Stimulated activated naive B cell treated with anti-CD40 and anti-IgM and Interleukin-4, amounts not matched to agents 10 μg/mL and 1 μg/mL and 100 μg/mL, for 72 hours (primary cell): ENCODE measurements around the gene TMEM107.

Experiments used
- ATAC-seq, 2 donors: fragments of 150-1000 bp; cut with Tn5 transposase; replicated peaks; 2 replicates each; pipeline ENCODE4 v1.10.0; 2021; ENCODE audit warnings: moderate library complexity in 1 of 2
- DNase-seq: peaks from one replicate; pipeline ENCODE4 v3.0.0; 2021
- H3K27ac Mint-ChIP-seq: one replicate; pipeline ENCODE4 v1.8.0; 2022; ENCODE audit warnings: mild to moderate bottlenecking, mixed read lengths
- H3K27me3 Mint-ChIP-seq, 2 donors: one replicate each; pipeline ENCODE4 v1.8.0; 2022; ENCODE audit warnings: mixed read lengths in 2 of 2
- H3K36me3 Mint-ChIP-seq, 2 donors: one replicate each; pipeline ENCODE4 v1.8.0; 2022; ENCODE audit warnings: mixed read lengths in 2 of 2, mild to moderate bottlenecking in 1 of 2
- H3K4me1 Mint-ChIP-seq, 2 donors: one replicate each; pipeline ENCODE4 v1.8.0; 2022; ENCODE audit warnings: mixed read lengths in 2 of 2, mild to moderate bottlenecking in 1 of 2
- H3K4me3 Mint-ChIP-seq, 2 donors: one replicate each; pipeline ENCODE4 v1.8.0; 2022; ENCODE audit warnings: mild to moderate bottlenecking in 2 of 2, mixed read lengths in 2 of 2, moderate library complexity in 1 of 2
- H3K9me3 Mint-ChIP-seq, 2 donors: one replicate each; pipeline ENCODE4 v1.8.0; 2022; ENCODE audit warnings: mixed read lengths in 2 of 2, mild to moderate bottlenecking in 1 of 2

The TMEM107 gene

DNA sequence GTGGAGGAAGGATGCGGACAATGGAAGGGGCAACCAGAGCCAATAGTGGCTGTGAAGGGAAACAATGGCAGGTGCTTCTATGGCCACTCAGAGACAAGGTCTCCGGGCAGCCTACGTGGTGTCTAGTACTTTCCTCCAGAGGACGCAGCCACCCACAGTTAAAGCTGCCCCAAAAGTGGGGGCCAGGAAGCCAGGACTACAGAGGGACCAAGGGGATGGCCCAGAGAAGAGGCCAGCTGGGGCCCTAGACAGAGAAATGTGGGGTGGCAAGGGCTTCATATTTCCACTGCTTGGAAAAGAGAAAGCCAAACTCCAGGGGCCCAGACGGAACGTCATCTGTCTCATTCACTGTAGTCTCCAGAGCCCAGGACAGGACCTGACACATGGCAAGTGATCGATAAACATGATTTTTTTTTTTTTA, 23.1 kb downstream of the TMEM107 start:
- Mint-ChIP-seq H3K27me3 (no peaks in the 10 kb centered on the region), H3K4me3 (peak overlapping the region; percentile 71 to 74), H3K27ac (peak overlapping the region; percentile 94), H3K4me1 (peaks cover 0 to 33% of the 10 kb centered on the region in 2 donors), H3K9me3 (no peaks in the 10 kb centered on the region), H3K36me3 (peaks cover 13 to 26% of the 10 kb centered on the region in 2 donors)
- DNase-seq: no peak
- no peak for ATAC-seq

DNA sequence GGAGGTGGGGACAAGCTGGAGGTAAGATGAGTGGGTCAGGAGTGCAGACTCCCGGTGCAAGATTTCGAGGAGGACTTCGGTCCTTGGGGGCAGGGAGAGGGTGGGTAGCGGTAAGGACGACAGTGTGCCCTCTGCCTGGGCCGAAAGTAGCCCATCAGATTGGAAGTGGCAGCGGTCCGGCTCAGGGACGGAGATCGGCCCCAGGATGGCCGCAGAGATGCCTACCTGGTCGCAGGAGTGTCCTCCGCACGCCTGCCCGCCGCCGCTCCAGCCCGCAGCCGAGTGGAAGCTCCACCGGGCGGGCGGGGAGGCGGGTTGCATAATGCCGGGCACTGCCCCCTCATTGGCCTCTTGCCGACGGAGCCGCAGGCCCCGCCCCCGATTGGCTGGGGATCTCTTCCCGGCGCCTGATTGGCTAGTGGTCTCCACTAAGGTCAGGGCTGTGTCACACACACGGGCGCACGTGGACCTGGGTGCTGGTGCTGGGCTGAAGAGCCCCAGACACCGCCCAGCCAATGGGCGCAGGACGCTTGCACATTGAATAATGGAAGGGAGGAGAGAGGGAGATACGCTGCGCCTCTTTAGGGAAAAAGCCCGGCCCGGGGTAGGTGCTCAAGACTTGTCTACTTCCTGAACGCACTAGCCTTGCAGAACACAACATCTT, 23.9 kb downstream of the TMEM107 start, which contains the start of gene PER1:
Gene PER1 (minus strand): TSS at position 293 of the 664 bp plus-strand sequence. CDS start 1,698 bp downstream, outside the sequence.
- peak; percentile 85 for DNase-seq
- no peaks in the 10 kb centered on the region for H3K27me3 Mint-ChIP-seq
- ATAC-seq: peak; percentile 28 to 34
- H3K27ac Mint-ChIP-seq: peak within 1 kb of the TSS; percentile 94
- peaks cover 21 to 33% of the 10 kb centered on the region in 2 donors for H3K36me3 Mint-ChIP-seq
- peak within 1 kb of the TSS; percentile 90 to 92 for H3K4me3 Mint-ChIP-seq
- H3K9me3 Mint-ChIP-seq: no peaks in the 10 kb centered on the region
- H3K4me1 Mint-ChIP-seq: peaks cover 0 to 33% of the 10 kb centered on the region in 2 donors

DNA sequence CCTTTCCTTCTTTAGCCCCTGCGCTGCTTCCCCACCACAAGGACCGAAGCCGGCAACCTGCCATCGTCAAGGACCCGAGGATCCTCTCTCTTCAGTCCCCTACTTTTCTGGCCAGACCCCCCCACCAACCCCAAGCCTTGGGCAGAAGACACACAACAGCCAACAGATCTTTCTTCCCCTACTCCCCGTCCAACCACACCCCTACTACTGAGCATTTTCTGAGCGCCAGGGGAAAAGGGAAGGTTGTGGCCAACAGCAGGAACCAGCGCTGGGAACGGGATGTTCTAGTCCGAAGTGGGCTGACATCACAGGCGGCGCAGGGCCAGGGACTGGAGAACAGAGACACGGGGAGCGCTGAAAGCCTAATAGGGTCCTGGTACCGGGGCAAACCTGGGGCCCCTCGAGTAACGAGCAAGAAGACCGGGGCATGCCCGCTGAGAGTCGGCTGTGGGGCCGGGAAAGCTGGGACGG, 24.5 kb downstream of the TMEM107 start:
- DNase-seq: no peak
- Mint-ChIP-seq H3K9me3 (no peaks in the 10 kb centered on the region), H3K36me3 (peaks cover 25 to 38% of the 10 kb centered on the region in 2 donors), H3K4me3 (peak overlapping the region; percentile 90 to 92), H3K4me1 (peaks cover 4 to 33% of the 10 kb centered on the region in 2 donors), H3K27me3 (no peaks in the 10 kb centered on the region), H3K27ac (peak overlapping the region; percentile 94)
- ATAC-seq: no peak

DNA sequence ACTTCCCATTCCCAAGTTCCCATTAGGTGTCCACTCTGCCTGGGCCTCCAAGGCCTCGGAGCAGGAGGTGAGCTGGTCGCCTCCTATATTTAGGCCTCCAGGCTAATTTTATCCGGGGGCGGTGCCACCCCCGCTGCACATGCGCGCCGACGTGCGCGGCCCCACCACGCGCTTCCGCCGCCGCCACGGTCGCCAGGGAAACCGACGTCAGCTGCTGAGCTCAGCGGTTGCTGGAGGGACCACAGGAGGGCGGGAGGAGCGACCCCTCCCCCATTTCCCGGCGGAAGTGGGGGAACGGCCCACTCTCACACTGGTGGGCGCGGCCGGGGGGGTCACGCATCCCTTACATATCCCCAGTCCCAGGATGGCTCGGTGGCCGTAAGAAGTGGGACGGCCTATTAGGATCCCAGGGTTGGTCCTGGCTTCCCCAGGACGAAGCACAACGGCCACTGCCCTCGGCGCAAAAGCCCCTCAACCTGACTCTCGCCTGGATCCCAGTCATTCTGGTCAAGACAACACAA, 25.0 kb downstream of the TMEM107 start:
- Mint-ChIP-seq H3K36me3 (peaks cover 30 to 43% of the 10 kb centered on the region in 2 donors), H3K27me3 (no peaks in the 10 kb centered on the region), H3K4me3 (peak overlapping the region; percentile 90 to 92), H3K27ac (peak overlapping the region; percentile 94), H3K4me1 (peaks cover 5 to 34% of the 10 kb centered on the region in 2 donors), H3K9me3 (no peaks in the 10 kb centered on the region)
- DNase-seq: peak; percentile 80
- peak; percentile 59 to 69 for ATAC-seq

DNA sequence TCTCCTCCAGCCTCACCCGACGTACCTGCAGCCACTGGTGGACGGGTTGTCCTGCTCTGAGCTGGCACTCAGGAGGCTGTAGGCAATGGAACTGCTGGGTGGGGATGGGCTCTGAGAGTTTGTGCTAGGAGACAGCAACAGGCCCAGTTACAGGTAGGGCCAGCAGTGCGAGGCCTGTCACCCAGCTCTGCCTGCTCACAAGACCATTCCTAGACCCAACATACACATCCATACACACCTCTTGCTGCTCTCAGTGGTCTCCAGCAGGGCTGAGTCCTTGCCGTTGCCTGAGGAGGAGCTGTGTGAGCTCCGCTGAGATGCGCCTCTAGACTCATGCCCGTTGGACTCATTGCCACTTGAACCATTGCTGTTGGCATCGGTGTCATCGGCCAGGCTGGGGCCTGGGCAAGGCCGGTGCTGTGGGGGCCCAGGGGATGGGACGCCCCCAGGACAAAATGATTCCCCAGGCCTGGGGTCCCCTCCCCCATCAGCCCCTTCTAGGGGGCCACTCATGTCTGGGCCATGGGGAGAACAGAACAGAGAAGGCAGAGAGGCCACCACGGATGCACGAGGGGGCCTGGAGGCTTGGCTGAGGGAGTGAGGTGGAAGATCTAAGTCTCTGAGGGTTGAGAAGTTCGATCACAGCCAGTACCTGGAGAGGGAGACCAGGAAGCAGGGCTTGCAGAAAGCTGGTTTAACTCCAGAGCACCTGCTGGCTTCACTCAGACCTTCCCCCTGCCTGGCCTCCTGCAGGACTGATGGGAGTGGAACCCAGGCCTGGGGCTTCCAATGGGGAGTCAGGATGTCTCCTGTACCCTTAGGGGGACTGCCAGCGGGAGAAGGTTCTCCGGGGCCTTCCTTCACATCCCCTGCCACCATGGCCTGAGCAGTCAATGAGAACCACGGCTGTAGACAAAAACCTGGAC, 25.7 kb downstream of the TMEM107 start:
- Mint-ChIP-seq H3K27me3 (no peaks in the 10 kb centered on the region), H3K9me3 (no peaks in the 10 kb centered on the region), H3K36me3 (peaks cover 35 to 49% of the 10 kb centered on the region in 2 donors), H3K27ac (peak overlapping the region; percentile 94), H3K4me1 (peaks cover 5 to 37% of the 10 kb centered on the region in 2 donors), H3K4me3 (peak overlapping the region; percentile 90 to 92)
- ATAC-seq: no peak
- no peak for DNase-seq

DNA sequence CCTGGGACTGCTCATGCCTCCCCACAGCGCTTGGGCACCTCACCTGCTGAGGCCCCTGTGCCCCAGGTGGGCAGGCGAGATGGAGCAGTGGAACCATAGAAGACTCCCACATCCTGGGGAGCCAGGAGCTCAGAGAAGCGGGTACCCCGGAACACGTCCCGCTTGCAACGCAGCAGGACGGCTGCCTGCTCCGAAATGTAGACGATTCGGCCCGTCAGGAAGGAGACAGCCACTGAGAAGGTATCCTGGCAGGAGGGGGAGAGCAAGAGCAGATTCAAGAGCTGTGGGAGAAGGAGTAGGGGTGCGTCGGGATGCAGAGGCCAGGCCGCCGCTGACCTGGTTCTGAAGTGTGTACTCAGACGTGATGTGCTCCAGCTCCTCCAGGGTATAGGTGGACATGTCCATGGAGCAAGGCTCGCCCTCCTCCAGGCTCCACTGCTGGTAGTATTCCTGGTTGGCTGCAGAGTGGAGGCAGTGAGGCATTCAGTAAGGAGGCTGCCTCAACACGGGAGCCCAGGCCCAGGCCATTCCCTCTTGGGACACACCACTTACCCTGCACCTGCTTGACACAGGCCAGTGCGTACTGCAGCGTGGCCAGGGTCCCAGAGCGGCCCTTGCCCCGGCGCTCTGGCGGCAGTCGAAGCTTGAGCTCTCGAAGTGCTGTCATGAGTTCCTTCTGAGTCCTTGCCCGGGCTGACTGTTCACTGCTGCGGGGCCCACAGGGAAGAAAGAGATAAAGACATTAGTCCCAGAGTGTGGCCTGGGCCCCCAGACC, 26.6 kb downstream of the TMEM107 start:
- Mint-ChIP-seq H3K4me1 (peaks cover 5 to 37% of the 10 kb centered on the region in 2 donors), H3K9me3 (no peaks in the 10 kb centered on the region), H3K27ac (peak overlapping the region; percentile 69), H3K36me3 (peaks cover 35 to 55% of the 10 kb centered on the region in 2 donors), H3K4me3 (peak overlapping the region; percentile 23 to 32), H3K27me3 (no peaks in the 10 kb centered on the region)
- ATAC-seq (no peak), DNase-seq (no peak)

DNA sequence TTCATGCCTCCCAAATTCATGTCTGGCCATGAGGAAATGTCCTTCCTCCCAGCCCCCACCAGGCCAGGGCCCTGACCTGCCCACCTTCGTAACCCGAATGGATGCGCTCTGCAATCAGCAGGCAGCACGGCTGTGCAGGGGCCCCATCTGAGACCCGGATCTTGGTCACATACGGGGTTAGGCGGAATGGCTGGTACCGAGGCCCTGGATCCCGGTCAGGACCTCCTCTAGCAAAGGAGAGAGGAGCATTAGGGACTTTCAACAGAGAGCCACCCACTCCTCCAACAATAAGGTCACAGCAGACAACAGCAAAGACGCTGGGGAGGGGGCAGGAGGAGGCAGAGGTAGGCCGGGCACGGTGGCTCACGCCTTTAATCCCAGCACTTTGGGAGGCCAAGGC, 27.6 kb downstream of the TMEM107 start:
- no peak for DNase-seq
- peaks cover 38 to 64% of the 10 kb centered on the region in 2 donors for H3K36me3 Mint-ChIP-seq
- peaks cover 5 to 32% of the 10 kb centered on the region in 2 donors for H3K4me1 Mint-ChIP-seq
- no peak overlapping the region for H3K4me3 Mint-ChIP-seq
- H3K27me3 Mint-ChIP-seq: no peaks in the 10 kb centered on the region
- no peak for ATAC-seq
- no peaks in the 10 kb centered on the region for H3K9me3 Mint-ChIP-seq
- no peak overlapping the region for H3K27ac Mint-ChIP-seq

DNA sequence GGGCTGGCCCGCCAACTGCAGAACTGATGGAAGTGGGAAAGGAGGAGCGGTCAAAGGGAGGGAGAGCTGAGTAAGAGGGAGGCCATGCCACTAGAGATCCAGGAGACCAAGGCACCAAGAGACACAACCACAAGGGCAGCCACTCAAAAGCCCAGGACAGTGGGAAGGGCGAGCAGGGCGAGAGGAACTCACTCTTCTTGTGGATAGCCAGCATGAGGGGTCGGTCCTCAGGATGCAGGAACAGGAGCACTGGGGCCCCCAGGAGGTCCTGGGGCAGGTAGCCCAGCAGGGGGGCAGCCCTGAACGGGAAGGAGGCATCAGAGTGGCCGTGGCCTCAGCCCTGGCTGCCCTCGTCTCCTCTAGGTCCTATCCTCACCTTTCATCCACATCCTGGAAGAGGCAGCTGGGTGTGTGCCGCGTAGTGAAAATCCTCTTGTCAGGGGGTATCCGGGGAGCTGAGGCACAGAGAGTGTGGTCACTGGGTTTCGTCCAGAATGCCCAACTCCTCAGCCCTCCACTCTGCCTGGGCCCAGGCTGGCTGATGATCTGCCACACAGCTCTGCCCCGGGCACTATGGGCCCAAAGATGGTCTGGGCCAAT, 28.3 kb downstream of the TMEM107 start:
- DNase-seq: no peak
- peaks cover 44 to 65% of the 10 kb centered on the region in 2 donors for H3K36me3 Mint-ChIP-seq
- H3K27ac Mint-ChIP-seq: no peak overlapping the region
- no peaks in the 10 kb centered on the region for H3K9me3 Mint-ChIP-seq
- no peak overlapping the region for H3K4me3 Mint-ChIP-seq
- H3K27me3 Mint-ChIP-seq: no peaks in the 10 kb centered on the region
- ATAC-seq: no peak
- peaks cover 5 to 25% of the 10 kb centered on the region in 2 donors for H3K4me1 Mint-ChIP-seq

DNA sequence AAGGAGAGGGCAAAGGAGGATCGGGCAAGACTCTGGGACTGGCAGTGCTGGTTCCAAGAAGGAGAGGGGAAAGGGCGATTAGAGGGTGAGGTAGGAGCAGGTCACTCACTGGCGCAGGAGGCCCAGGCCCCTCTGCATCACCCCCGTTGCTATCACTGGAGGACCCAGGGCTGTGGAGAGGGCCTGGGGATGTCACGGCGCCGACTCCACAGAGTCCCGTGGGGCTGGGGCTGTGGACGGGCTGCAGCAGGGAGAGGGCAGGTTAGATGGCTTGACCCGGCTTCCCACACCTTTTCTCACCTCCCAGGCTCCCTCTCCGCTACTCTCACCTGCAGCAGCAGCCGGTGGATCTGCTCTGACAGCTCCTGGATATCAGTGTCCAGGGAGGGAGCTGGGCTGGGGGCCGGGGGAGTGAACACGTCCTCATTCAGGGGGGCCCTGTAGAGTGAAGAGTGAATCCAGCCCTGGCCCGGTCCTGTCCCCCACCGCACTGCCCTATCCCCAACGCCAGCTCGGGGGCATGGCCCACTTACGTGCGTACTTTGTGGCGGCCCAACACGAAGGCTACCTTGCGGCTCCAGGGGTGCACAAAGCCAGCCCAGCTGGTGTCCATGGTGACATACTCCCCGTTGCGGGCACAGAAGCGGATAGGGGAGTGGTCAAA, 28.9 kb downstream of the TMEM107 start:
- peaks cover 49 to 68% of the 10 kb centered on the region in 2 donors for H3K36me3 Mint-ChIP-seq

DNA sequence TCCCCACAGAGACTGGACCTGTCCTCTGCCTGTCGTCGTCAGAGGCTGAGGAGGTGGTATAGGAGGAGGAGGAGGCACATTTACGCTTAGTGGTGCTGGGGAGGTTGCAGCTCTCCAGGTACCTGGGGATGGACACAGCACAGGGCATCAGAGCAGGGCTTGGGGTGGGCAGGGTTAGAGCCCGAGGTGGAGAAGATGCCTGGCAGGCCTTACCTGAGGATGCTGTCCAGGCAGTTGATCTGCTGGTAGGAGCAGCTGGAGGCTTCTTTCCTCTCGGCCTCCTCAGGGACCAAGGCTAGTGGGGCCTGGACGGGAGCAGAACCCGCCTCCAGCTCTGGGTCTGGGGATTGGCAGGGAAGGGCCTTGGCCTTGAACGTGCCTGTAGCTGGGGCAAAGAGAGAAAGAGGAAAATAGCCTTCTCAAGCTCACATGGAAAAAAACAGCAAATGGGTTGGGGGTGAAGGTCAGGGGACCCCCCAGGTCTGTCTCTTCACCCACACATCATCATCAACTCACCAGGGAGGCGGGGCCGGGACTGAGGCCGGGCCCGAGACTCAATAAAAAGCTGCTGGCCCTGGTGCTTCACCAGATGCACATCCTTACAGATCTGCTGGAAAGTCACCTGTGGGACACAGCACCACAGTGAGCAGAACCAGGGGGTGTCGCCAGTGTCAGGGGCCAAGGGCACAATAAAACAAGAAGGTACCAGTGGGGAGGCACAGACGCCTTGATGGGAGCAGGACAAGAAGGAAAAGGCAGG, 29.6 kb downstream of the TMEM107 start:
- Mint-ChIP-seq H3K4me3 (no peak overlapping the region), H3K27ac (no peak overlapping the region), H3K9me3 (no peaks in the 10 kb centered on the region), H3K36me3 (peaks cover 54 to 75% of the 10 kb centered on the region in 2 donors), H3K27me3 (no peaks in the 10 kb centered on the region), H3K4me1 (peaks cover 5 to 20% of the 10 kb centered on the region in 2 donors)
- DNase-seq: no peak
- ATAC-seq: no peak

More for the DNA sequence above, 28.9 kb downstream of the TMEM107 start:
- ATAC-seq: no peak
- no peaks in the 10 kb centered on the region for H3K9me3 Mint-ChIP-seq
- H3K27me3 Mint-ChIP-seq: no peaks in the 10 kb centered on the region
- no peak overlapping the region for H3K4me3 Mint-ChIP-seq
- no peak for DNase-seq
- no peak overlapping the region for H3K27ac Mint-ChIP-seq
- H3K4me1 Mint-ChIP-seq: peaks cover 5 to 22% of the 10 kb centered on the region in 2 donors

DNA sequence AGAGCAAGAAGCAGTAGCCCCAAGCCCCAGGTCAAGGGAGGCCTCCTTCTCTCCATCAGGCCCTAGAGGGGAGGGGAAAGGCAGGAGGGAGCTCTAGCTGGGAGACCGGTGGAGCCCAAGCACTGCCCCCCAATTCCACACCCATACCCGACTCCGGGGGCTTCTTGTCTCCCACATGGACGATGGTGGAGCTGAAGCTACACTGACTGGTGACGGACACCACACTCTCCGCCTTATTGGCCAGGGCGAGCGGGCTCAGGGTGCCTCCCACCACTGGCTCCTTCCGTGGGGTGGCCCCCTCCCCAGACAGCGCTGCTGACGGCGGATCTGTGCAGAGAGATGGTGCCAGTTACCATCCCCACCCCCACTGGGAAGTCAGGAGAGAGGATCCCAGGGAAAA, 30.4 kb downstream of the TMEM107 start:
- no peaks in the 10 kb centered on the region for H3K27me3 Mint-ChIP-seq
- peaks cover 59 to 82% of the 10 kb centered on the region in 2 donors for H3K36me3 Mint-ChIP-seq
- H3K27ac Mint-ChIP-seq: peak overlapping the region; percentile 54
- DNase-seq: no peak
- peaks cover 5 to 18% of the 10 kb centered on the region in 2 donors for H3K4me1 Mint-ChIP-seq
- no peak overlapping the region for H3K4me3 Mint-ChIP-seq
- no peaks in the 10 kb centered on the region for H3K9me3 Mint-ChIP-seq
- no peak for ATAC-seq

DNA sequence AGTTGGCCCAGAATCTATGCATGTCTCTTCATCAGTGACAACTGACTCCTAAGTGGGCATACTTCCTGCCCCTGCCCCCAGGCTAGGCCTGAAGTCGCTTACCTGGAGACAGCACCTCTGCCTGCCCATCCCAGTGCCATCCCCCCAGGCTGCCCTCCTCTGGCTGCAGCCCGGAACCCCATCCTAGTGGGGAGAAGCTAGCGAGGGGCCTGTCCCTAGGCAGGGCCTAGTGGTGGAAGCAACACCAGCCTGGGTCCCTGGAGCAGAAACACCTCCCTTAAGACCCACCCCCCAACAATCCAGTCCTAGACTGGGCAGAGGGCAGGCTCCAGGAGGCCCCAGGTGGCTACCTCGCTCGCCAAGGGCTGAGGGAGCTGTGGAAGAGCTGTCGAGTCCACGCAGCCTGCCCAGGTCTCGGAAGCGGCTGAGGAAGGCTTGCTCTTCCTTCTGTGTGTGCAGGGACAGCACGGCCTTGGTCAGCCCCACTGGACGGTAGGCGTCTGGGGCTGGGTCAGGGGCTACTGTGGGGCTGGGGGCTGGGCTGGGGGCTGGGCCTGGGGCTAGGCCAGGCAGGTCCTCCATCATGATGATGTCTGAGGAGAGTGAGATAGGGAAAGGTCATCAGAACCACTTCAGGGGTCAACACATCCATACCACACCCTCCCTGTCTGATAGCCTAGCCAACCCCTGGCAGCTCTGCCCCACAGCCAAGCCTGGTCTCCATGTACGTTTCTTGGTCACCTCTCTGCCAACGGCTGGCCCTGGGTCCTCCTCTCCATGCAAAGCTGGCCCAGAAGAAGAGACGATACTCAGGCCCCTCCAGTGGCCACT, 31.6 kb downstream of the TMEM107 start:
- no peaks in the 10 kb centered on the region for H3K27me3 Mint-ChIP-seq

More for the DNA sequence above, 31.6 kb downstream of the TMEM107 start:
- Mint-ChIP-seq H3K9me3 (no peaks in the 10 kb centered on the region), H3K4me1 (peaks cover 5 to 11% of the 10 kb centered on the region in 2 donors), H3K36me3 (peaks cover 62 to 81% of the 10 kb centered on the region in 2 donors), H3K4me3 (no peak overlapping the region), H3K27ac (no peak overlapping the region)
- DNase-seq: no peak
- ATAC-seq: no peak
